Stimulated activated CD8-positive, alpha-beta memory T cell treated with anti-CD3 and anti-CD28 coated beads, Interleukin-7, amount 100 ng/mL, for 4 hours (primary cell): ENCODE data around the gene DHX16.
A peak's percentile ranks its signal among the peaks of the same experiment; 100 is the strongest.
"Not testable (repeated sequence)": the region's sequence is repeated elsewhere in the genome, so short reads cannot be mapped to it uniquely, and the experiment has no call there.

Experiments
- DNase-seq, 2 donors: peaks; one replicate each; pipeline ENCODE4 v3.0.0-alpha.2; 2020; ENCODE audit warnings: low read depth in 2 of 2

DHX16 gene

DNA sequence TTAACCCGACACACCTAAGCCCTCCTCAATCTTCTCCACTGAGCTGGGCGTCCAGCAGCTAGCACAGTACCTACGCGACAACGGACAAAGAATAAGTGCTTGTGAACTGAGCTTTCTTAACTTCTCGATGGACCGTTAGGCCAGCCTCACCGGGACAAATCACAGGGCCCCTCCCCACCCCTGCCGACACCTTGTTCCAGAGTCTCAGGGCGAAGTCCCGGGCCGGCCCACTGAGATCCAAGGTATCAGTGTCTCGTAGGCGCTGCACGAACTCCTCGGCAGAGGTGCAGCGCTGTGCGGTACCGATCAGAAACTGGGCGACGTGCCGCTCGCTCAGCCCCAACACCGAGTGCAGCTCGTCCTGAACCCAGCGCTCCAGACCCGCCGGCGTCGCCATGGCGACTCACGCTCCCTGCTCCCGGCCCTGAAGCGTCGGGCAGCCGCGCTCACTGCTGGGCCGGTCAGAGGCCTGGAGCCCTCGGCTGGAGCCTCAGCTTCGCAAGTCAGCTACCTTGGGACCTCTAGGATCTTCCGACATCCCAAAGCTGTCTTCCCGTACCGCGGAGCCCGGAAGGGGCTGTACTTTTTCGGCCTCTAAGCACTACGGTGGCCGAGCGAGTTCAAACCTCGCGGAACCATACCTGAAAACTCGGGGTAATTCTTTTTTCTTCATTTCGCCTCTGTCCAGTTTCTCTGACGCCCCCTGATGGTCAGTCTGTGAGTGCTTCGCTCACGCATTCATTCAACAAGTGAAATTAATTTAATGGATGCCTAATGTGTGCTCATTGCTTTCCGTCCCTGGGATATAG is at the start of gene DHX16:
TSS of gene DHX16 (minus strand) at position 562 of the 809 bp plus-strand sequence. CDS start at position 397, 165 bp downstream.
- DNase-seq, result peak; percentile 84 to 85

DNA sequence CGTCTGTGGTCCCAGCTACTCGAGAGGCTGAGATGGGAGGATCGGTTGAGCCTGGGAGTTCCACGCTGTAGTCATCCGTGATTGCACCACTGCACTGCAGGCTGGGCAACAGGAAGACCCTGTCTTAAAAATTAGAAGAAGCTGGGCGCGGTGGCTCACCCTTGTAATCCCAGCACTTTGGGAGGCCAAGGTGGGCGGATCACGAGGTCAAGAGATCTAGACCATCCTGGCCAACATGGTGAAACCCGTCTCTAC is 49.1 kb upstream of the DHX16 start:
- not testable (repeated sequence) for DNase-seq

DNA sequence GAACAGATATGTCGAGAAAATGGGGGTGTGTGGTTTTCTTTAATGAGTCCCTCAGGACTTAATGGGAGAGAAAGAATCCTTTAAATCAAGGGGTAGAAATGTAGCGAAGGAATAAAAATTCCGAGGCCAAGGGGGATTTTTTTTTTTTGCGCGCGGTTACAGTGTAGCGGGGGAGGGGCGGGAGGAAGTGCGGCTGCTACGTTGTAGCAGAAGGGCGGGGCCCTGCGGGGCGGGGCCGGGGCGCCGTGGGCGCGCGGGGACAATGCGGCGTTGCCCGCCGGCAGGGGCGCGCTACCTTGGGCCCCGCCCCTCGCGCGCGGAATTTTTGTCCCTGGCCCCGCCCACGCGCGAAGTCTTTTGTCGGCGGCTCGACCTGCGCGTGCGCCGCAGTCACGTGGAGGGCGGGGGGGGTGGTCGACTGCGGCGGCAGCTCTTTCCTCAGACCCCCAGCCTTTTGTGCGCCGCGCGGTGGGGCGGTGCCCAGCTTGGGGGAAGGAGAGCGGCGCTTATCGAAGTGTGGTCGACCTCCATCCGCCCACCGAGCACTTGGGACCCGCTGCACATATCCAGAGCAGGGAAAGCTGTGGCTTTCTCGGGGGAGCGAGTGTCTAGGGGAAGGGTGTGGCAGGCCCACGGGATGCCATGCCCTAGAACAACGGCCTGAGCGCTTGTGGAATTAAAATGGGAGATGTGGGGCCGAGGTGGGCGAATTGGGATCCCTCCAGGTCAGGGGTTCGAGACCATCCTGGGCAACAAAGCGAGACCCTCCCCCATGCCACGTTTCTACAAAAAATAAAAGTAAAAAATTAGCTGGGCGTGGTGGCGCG is 48.6 kb upstream of the DHX16 start:
- DNase-seq, result peak; percentile 90 to 97

DNA sequence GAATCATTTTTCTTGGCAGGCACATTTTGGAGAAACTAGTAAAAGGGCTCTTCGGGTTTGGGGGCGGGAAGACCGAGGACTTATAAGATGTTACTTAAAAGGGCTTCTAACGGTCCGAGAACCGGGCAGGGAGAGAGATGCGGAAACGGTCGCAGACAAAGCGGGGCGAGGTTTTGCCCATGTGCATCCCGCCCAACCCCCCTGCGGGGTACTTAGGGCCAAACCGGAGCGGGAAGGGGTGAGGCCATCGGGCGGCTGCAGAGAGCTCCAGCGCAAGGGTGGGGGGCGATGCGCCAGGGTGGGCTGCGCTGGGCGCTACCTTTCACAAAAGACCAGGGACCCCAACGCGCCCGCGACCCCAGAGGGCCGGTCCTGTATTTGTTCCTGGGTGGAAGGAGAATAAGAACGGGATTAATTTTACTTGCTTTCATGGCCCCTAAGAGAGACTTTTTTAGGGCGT is 48.0 kb upstream of the DHX16 start:
- DNase-seq, result peak in 1 of 2 donors; percentile 58

DNA sequence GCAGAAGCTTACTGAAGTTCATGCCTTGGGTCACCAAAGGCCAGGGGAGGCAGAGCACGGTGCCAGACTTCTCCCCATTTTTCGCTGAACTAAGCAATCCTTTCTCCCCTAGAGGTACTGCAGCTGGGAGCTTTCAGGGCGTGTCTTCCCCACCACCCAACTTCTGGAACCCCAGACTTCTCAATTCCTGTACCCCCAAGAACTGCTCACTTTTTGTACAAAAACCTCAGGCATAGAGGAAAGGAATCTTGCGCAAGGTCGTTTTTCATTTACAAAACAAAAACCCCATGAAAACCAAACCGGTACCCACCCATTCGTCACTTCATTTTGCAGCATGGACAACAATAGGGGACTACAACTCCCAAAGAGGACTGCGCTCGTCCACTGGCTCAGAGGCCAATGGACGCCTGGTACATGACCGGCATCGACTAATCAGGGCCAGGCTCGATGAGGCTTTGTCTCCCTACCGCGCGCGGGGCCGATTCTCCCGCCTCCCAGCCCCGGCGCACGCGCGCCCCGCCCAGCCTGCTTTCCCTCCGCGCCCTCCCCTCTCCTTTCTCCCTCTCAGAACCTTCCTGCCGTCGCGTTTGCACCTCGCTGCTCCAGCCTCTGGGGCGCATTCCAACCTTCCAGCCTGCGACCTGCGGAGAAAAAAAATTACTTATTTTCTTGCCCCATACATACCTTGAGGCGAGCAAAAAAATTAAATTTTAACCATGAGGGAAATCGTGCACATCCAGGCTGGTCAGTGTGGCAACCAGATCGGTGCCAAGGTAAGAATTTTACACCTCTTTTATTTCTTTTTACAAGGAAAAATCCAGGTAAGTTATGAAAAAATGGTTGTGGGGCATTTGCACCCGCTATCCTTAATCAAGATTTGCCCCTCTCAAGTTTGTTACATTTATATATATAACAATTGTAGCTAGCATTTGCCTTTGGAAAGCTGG is 47.3 kb upstream of the DHX16 start, which contains the start of gene TUBB:
TSS of gene TUBB (plus strand) at position 562 of the 947 bp plus-strand sequence. CDS start at position 717, 155 bp downstream.
- DNase-seq, result peak; percentile 85 to 94

DNA sequence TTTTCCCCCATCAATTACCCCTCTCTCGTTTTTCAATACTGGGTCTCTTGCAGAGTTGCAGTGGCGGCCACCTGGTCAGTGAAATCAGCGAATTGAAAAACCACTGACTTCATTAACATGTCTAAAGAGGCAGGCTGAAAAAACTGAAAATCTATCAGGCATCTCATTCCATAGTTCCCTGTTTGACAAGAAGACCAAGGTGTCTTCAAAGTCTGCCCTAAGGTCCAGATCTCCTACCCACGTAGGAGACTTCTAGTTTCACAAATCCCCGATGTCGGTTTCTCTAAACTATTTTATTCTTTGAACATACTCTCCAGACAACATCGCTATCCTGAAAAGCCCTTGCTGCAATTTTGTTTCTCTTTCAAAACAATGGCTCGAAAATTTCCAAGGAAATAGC is 46.5 kb upstream of the DHX16 start:
- no peak for DNase-seq

DNA sequence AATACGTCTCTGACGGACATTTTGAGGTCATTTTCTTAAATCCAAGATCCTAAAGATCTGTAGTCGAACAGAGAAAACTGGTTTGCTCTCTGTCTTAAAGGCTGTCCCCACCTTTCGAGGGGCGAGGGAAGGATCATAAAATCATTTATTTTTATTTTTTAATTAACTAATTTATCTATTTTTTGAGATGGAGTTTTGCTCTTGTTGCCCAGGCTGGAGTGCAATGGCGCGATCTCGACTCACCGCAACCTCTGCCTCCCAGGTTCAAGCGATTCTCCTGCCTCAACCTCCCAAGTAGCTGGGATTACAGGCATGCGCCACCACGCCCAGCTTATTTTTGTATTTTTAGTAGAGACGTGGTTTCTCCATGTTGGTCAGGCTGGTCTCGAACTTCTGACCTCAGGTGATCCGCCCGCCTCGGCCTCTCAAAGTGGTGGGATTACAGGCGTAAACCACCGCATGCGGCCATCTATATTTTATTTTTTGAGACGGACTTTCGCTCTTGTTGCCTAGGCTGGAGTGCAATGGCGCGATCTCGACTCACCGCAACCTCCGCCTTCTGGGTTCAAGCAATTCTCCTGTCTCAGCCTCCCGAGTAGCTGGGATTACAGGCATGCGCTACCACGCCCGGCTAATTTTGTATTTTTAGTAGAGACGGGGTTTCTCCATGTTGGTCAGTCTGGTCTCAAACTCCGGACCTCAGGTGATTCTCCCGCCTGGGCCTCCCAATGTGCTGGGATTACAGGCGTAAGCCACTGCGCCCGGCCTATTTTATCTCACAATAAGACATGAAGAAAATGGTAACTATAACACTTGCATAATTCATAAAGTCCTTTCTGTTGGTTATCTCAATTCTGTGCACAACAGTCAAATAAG is 45.3 kb upstream of the DHX16 start:
- not testable (repeated sequence) for DNase-seq

DNA sequence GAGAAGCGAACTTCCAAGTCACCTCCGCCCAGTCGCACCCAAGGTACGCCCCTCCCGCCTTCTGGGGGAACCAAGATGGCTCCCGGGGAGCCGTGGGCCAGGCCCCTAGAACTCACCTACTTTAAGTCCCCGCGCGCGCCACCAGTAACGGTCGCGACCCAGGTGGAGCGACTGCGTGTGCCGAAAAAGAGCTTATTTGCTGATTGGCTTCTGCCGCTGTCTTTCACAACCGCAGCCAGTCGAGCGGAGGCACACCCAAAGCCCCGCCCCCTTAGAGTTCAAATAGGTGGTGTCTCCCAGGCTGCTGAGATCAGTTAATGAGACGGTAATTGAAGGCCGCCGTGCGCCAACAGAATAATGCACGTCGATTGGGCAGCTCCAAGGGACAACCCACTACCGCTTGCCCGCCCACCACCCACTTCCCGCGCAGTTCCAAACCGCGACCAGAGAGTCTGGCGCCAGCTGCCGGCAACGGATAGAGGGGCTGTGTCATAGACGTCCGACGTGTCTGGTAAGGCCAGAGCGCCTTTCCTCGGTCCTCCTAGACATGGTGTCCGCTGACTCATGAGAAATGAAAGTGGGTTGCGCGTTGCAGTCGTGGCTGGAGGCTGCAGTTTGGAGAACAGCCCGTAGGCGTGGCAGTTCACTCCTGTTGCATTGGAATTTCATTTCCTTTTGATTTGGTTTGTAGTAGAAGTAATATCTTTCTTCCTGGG is 44.5 kb upstream of the DHX16 start, which contains the start of gene MDC1:
TSS of gene MDC1 (minus strand) at position 153 of the 716 bp plus-strand sequence. CDS start 2,106 bp downstream, outside the sequence.
- peak; percentile 99 to 100 for DNase-seq

DNA sequence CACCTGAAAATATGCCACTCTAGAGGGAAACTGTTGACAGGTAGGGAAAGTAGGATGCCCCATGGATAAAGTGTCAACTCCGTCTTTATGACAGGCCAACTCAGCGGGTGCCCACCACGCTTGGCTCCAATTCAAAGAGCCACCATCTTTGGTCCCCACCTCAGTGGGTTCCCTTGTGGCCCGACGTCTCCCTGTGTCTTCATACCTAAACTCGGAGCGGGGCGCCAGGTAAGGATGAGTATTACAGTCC is 44.0 kb upstream of the DHX16 start:
- no peak for DNase-seq

DNA sequence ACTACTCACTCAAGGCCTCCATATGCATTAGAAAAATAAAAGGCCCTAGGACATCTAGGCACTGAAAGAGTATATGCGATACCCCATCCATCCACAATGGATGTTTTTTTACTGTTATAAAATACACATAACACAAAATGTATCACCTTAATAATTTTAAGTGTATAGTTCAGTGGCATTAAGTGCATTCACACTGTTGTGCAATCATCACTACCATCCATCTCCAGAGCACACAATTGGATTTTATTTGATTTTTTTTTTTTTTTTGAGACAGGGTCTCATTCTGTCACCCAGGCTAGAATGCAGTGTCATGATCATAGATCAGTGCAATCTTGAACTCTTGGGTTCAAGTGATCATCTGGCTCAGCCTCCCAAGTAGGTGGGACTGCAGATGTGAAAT is 41.5 kb upstream of the DHX16 start:
- no peak for DNase-seq

DNA sequence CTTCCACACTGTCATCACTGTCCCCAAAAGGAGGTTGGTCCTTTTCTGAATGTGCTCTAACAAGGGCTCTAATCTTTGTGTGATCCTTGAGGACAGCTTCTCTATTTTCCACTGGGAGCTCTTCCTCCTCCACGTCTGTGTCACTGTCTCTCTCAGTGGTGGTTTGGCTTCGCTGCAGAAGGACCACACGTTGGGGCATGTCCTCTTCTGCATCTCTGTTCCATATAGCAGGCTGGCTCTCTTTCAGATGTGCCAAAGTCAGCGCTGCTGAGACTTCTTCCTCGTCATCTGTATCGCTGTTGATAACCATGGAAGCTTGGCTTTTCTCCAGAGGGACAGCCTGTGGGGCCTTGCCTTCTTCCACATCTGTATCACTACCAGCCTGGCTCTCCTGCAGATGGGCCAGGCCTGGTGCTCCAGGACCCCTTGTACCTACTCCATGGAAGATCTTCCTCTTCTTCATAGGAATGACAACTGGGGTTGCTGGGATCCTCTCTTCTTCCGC is 39.7 kb upstream of the DHX16 start:
- DNase-seq, result no peak

DNA sequence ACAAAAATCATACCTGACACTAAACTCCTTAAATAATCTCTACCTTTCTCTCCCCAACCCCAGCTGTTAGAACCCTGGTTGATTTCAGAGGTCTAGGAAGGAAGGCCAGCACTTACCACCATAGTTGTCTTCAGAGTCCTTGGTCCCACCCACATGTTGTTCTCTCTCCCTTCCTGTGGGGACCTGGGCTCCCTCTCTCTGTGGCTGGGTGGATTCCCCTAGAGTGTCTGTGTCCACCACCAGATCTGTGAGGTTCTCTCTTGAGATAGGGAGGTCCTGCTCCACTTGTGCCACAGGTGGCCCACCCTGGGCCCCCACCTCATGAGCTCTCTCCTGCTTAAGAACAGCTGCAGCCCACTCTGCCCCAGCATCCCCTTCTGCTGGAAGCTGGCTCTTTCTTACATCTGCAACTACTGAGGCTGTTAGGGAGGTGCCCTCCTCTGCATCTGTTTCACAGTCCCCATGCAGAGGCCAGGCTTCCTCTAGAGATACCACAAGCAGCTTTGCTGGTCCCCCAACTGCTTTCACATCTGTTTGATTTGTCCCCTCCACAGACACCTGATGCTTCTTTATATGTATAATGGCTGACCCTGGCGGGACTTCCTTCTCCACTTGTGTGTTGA is 39.1 kb upstream of the DHX16 start:
- DNase-seq, result no peak

DNA sequence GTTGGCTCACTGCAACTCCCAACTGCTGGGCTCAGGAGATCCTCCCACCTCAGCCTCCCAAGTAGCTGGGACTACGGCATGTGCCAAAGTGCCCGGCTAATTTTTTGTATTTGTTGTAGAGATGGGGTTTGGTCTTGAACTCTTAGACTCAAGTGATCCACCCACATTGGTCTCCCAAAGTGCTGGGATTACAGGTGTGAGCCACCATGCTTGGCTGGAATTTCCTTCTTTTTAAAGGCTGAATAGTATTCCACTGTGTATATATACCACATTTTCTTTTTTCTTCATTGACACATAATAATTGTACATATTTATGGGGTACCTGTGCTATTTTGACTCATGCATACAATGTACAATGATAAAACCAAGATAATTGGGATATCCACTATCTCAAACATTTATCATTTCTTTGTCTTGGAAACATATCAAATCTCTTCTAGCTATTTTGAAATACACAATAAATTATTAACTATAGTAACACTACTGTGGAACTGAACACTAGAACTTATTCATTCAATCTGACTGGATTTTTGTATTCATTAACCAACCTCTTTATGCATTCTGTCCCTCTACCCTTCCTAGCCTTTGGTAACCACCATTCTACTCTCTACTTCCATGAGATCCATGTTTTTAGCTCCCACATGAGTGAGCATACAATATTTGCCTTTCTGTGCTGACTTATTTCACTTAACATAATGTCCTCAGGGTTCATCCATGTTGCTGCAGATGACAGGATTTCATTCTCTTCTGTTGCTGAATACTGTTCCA is 36.5 kb upstream of the DHX16 start:
- DNase-seq, result no peak

DNA sequence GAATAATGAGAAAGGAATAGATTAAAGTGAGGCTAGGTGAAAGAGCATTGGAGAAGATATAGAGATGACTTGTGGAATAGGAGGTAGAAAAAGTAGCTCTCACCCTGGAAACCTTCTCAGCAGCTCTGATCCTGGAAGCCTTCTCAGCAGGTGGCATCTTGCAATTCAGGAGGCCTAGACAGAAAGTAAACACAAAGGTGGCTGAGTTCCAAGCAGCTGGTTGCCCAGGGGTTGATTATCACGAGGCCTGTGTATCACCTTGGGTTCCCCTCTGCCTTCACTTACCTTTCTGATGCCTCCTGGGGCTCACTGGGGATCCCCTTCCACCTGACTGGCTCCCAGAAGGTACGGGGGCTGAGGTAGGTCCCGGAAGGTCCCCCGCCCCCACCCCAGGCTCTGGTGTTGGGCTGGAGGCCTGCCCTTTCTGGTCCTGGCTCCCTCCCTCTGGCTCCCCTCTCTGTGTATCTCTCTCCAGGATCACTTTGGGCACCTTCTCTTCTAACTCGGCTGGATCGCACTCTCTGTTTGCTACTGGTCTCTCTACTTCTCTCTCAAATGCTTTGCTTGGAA is 34.6 kb upstream of the DHX16 start:
- no peak for DNase-seq

DNA sequence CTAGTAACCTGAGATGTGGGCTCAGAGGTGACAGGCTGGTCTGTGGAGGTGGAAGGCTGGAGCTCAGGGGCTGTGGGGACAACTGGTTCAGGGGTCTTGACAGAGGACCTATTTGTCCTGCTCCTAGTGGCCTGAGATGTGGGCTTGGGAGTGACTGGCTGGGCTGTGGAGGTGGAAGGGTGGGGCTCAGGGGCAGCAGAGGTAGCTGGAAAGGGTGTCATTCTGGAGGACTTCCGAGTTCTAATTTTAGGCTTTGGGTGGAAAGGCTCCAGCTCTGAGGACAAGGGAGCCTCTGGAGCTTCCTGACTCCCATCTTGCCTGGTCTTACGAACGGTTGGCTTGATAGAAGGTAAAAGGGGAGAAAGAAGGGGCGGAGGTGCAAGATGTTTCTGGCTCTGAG is 32.8 kb upstream of the DHX16 start:
- DNase-seq, result no peak

DNA sequence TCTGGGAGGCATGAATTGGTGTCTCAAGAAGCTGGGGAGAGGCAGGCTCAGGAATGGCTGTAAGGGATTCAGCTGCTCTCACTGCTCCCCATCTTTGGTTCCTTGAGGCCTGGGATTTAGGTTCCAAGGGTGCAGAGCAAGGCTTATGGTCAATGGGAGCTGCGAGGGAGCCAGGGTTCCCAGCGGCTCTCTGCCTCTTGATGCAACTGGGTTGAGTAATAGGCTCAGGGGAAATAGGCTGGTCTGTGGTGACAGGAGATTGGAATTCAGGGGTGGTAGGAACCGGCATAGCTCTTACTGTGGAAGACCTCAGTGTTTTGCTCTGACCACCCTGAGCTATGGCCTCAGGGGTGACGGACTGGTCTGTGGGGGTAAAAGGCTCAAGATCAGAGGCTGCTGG is 31.0 kb upstream of the DHX16 start:
- DNase-seq, result no peak

DNA sequence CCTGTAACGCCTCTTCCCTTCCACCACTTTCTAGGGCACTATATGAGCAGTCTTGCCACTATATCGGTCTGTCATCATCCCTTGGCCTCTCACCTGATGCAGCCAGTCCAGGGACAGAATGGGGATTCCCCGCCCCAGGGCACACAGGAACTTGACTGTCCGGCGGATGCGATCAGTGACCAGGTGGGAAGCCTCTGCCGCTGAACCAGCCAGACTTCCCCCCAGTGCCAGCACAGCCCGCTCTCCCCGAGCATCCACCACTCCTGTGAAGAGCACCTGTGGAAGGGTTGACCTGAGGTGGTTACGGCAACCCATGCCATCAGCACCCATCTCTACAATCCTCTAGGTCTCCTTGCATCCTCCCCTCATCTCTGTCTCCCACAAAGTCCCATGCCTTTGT is 30.2 kb upstream of the DHX16 start:
- no peak for DNase-seq

DNA sequence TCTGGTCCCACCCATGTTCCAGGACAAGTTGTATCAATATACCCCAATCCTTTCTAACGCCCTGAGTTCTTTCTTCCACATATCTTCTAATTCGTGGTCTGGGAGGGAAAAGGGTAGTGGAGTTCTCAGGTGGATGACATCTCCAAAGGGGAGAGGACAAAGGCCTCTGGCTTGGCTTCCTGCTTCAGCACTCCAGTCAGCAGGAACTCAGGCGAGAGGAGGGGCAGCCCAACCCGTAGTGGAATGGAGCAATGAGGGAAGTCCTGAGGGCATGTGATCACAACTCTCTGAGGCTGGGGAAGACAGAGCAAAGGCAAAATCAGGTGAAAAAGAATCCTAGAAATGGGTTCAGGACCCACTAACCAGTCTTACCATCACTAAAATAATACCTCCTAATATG is 27.5 kb upstream of the DHX16 start:
- no peak for DNase-seq

DNA sequence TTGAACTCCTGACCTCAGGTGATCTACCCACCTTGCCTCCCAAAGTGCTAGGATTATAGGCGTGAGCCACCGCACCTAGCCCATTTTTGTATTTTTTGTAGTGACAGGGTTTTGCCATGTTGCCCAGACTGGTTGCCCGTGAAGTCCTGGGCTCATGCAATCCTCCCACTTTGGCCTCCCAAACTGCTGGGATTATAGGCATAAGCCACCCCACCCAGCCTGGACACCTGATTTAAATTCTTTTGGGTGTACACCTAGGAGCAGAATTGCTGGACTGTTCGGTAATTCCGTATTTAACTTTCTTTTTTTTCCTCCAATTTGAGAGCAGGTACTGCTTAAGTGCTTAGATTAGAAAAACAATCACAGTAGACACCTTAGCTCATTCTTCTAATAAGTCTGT is 23.6 kb upstream of the DHX16 start:
- no peak for DNase-seq
